OCI-LY3 (cell line): ENCODE results near the gene TBX21.
"Not testable (repeated sequence)": the region's sequence is repeated elsewhere in the genome, so short reads cannot be mapped to it uniquely, and the experiment has no call there.

Experiments
- H2AFZ ChIP-seq: fragments of 200-600, 300-600 bp; shearing (Covaris generic); 2 replicates; pipeline ENCODE4 v1.6.0; 2014; ENCODE audit warnings: antibody characterized with exemption, low read depth, low read length
- H3K27ac ChIP-seq: fragments of 200-600, 300-600 bp; sonication (generic); 2 replicates; pipeline ENCODE4 v1.5.1; 2014; ENCODE audit warnings: mild to moderate bottlenecking, low read length, moderate library complexity, mixed read lengths
- H3K27me3 ChIP-seq: fragments of 200-600, 300-600 bp; sonication (generic); 2 replicates; pipeline ENCODE4 v1.6.1; 2014; ENCODE audit warnings: low read depth, low read length, mixed read lengths
- H3K36me3 ChIP-seq: fragments of 200-600, 300-600 bp; sonication (generic); replicated peaks from 2 replicates; pipeline ENCODE3; 2014; ENCODE audit warnings: low read depth, low read length, mixed read lengths
- H3K4me1 ChIP-seq: fragments of 300-600, 200-600 bp; sonication (generic); 2 replicates; pipeline ENCODE4 v1.6.1; 2014; ENCODE audit warnings: low read length, mixed read lengths
- H3K4me2 ChIP-seq: fragments of 200-600, 300-600 bp; sonication (generic); 2 replicates; pipeline ENCODE4 v1.6.1; 2014; ENCODE audit warnings: low read length, mixed read lengths
- H3K4me3 ChIP-seq: fragments of 300-600, 200-600 bp; sonication (generic); 2 replicates; pipeline ENCODE4 v1.5.1; 2014; ENCODE audit warnings: antibody characterized with exemption, mild to moderate bottlenecking, low read length, moderate library complexity
- H3K79me2 ChIP-seq: fragments of 300-600, 200-600 bp; shearing (Covaris generic); 2 replicates; pipeline ENCODE4 v1.6.1; 2014; ENCODE audit warnings: mild to moderate bottlenecking, low read length, mixed read lengths
- H3K9ac ChIP-seq: fragments of 300-600, 200-600 bp; shearing (Covaris generic); 2 replicates; pipeline ENCODE4 v1.6.0; 2014; ENCODE audit warnings: mild to moderate bottlenecking, low read length, moderate library complexity
- H3K9me3 ChIP-seq: fragments of 200-600, 300-600 bp; shearing (Covaris generic); 2 replicates; pipeline ENCODE4 v1.6.1; 2014; ENCODE audit warnings: low read length, mixed read lengths; ENCODE audit not compliant: insufficient read depth
- H4K20me1 ChIP-seq: fragments of 200-600, 300-600 bp; sonication (generic); 2 replicates; pipeline ENCODE4 v1.6.1; 2016; ENCODE audit warnings: low read length, mixed read lengths; ENCODE audit not compliant: insufficient read depth
- EZH2phosphoT487 ChIP-seq: fragments of 200-600 bp; shearing (Covaris generic); IDR thresholded peaks from 2 replicates; pipeline ENCODE4 v1.6.1; 2018; ENCODE audit warnings: antibody characterized with exemption, mixed run types, low read depth
- TF ChIP-seq, protein P1 (sequence below): fragments of 200-600, 300-600 bp; sonication (generic); IDR thresholded peaks from 2 replicates; pipeline ENCODE4 v1.5.1; 2014; ENCODE audit warnings: antibody characterized with exemption, low read length, low read depth

TBX21 gene

GRCh38 chr17:47760409-47761140 is 27.5 kb downstream of the TBX21 start:
- Histone ChIP-seq H3K4me3 (no peak overlapping the region), H3K4me2 (no peak overlapping the region), H4K20me1 (no peaks in the 10 kb centered on the region), H3K27me3 (peaks cover 16% of the 10 kb centered on the region), H3K27ac (no peak overlapping the region), H3K36me3 (no peaks in the 10 kb centered on the region), H3K79me2 (no peaks in the 10 kb centered on the region), H3K9ac (no peak overlapping the region), H3K4me1 (no peaks in the 10 kb centered on the region), H2AFZ (no peak overlapping the region), H3K9me3 (peaks cover 12% of the 10 kb centered on the region; the same call in 1 of the 2 replicates)
- no peak for TF ChIP-seq EZH2phosphoT487
- TF ChIP-seq, protein P1, sequence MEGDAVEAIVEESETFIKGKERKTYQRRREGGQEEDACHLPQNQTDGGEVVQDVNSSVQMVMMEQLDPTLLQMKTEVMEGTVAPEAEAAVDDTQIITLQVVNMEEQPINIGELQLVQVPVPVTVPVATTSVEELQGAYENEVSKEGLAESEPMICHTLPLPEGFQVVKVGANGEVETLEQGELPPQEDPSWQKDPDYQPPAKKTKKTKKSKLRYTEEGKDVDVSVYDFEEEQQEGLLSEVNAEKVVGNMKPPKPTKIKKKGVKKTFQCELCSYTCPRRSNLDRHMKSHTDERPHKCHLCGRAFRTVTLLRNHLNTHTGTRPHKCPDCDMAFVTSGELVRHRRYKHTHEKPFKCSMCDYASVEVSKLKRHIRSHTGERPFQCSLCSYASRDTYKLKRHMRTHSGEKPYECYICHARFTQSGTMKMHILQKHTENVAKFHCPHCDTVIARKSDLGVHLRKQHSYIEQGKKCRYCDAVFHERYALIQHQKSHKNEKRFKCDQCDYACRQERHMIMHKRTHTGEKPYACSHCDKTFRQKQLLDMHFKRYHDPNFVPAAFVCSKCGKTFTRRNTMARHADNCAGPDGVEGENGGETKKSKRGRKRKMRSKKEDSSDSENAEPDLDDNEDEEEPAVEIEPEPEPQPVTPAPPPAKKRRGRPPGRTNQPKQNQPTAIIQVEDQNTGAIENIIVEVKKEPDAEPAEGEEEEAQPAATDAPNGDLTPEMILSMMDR: no peak

DNA sequence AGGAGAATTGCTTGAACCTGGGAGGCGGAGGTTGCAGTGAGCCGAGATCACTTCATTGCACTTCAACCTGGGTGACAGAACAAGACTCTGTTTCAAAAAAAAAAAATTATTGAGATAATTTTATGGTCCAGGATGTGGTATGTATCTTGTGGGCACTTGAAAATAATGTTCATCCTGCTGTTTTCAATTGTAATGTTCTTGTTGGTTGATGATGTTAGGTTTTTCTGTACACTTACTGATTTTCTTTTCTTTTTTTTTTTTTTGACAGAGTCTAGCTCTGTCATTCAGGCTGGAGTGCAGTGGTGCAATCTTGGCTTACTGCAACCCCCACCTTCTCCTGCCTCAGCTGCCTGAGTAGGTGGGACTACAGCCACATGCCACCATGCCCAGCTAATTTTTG is 29.7 kb downstream of the TBX21 start:
- H2AFZ ChIP-seq: no peak overlapping the region
- H3K79me2 ChIP-seq: no peaks in the 10 kb centered on the region
- H3K9me3 ChIP-seq: peaks cover 8% of the 10 kb centered on the region; the same call in 1 of the 2 replicates
- peaks cover 14% of the 10 kb centered on the region for H3K27me3 ChIP-seq
- H3K9ac ChIP-seq: no peak overlapping the region
- no peak overlapping the region for H3K4me2 ChIP-seq
- H3K4me3 ChIP-seq: no peak overlapping the region
- H3K4me1 ChIP-seq: no peaks in the 10 kb centered on the region
- no peaks in the 10 kb centered on the region for H3K36me3 ChIP-seq
- no peak for TF ChIP-seq EZH2phosphoT487
- TF ChIP-seq, protein P1: no peak
- H4K20me1 ChIP-seq: no peaks in the 10 kb centered on the region
- H3K27ac ChIP-seq: no peak overlapping the region

- Histone ChIP-seq H3K9ac (no peak overlapping the region), H3K36me3 (no peaks in the 10 kb centered on the region), H2AFZ (no peak overlapping the region), H3K4me1 (no peaks in the 10 kb centered on the region), H3K4me3 (no peak overlapping the region), H3K79me2 (no peaks in the 10 kb centered on the region), H4K20me1 (no peaks in the 10 kb centered on the region), H3K9me3 (peaks cover 8% of the 10 kb centered on the region; the same call in 1 of the 2 replicates), H3K27ac (no peak overlapping the region), H3K27me3 (peaks cover 8% of the 10 kb centered on the region), H3K4me2 (no peak overlapping the region)
- TF ChIP-seq EZH2phosphoT487: no peak
- TF ChIP-seq, protein P1: no peak
These were observed 31.0 kb downstream of the TBX21 start for GRCh38 chr17:47763913-47764582.

- not testable (repeated sequence) for H3K9ac ChIP-seq
- H3K27me3 ChIP-seq: peaks cover 21% of the 10 kb centered on the region
These were observed 40.6 kb downstream of the TBX21 start for GRCh38 chr17:47773649-47774048.

More at GRCh38 chr17:47773649-47774048, 40.6 kb downstream of the TBX21 start:
- H3K9me3 ChIP-seq, H3K27ac ChIP-seq, H3K79me2 ChIP-seq, H4K20me1 ChIP-seq, H3K36me3 ChIP-seq, H2AFZ ChIP-seq, H3K4me3 ChIP-seq, H3K4me2 ChIP-seq, H3K4me1 ChIP-seq: not testable (repeated sequence)
